Keratinocyte (primary cell): Measurements from ENCODE around the gene UBQLN1. TPM values are rescaled to one million over a fixed set of nuclear protein-coding genes. Genes with fewer than 3 reads are reported as not detected.
"Not testable (repeated sequence)": the region's sequence is repeated elsewhere in the genome, so short reads cannot be mapped to it uniquely, and the experiment has no call there.

Source experiments
- DNase-seq: peaks from one replicate; pipeline ENCODE4 v3.0.0-alpha.2; 2011; ENCODE audit warnings: low read depth, missing footprints, low spot score
- FAIRE-seq: peaks from 2 replicates; lab custom pipeline; 2011; peaks lifted over from hg19 to GRCh38; lab: Jason Lieb, UNC
- H2AFZ ChIP-seq: 2 replicates; pipeline ENCODE4 v1.6.0; 2012; ENCODE audit warnings: low read length, control low read depth, inconsistent platforms; ENCODE audit not compliant: control insufficient read depth
- H3K27ac ChIP-seq: 2 replicates; pipeline ENCODE4 v1.5.1; 2011; ENCODE audit warnings: low read length; ENCODE audit not compliant: control insufficient read depth, insufficient read depth
- H3K27me3 ChIP-seq: 3 replicates; pipeline ENCODE4 v1.6.0; 2011; ENCODE audit warnings: low read length; ENCODE audit not compliant: control insufficient read depth, insufficient read depth; ENCODE audit errors: extremely low read depth
- H3K36me3 ChIP-seq, 2 experiments: 2 replicates in 1 of 2; 3 replicates in 1 of 2; pipeline ENCODE4 v1.5.1; 2011; ENCODE audit warnings: low read length in 2 of 2, mild to moderate bottlenecking in 1 of 2; ENCODE audit not compliant: control insufficient read depth in 2 of 2, insufficient read depth in 2 of 2; ENCODE audit errors: extremely low read depth in 1 of 2
- H3K4me1 ChIP-seq: 3 replicates; pipeline ENCODE4 v1.5.1; 2011; ENCODE audit warnings: low read length; ENCODE audit not compliant: control insufficient read depth, insufficient read depth; ENCODE audit errors: extremely low read depth
- H3K4me2 ChIP-seq: 3 replicates; pipeline ENCODE4 v1.6.0; 2011; ENCODE audit warnings: low read depth, low read length; ENCODE audit not compliant: control insufficient read depth, insufficient read depth; ENCODE audit errors: extremely low read depth
- H3K4me3 ChIP-seq, 3 experiments: fragments of 200-600 bp in 1 of 3; sonication (generic) in 1 of 3; 2 replicates in 2 of 3; 3 replicates in 1 of 3; pipeline ENCODE4 v1.5.1; 2011 to 2016; ENCODE audit warnings: low read length in 3 of 3, mild to moderate bottlenecking in 3 of 3, control low read depth in 2 of 3, inconsistent platforms in 1 of 3, low read depth in 1 of 3, mixed read lengths in 1 of 3, mixed run types in 1 of 3, moderate library complexity in 1 of 3; ENCODE audit not compliant: control insufficient read depth in 2 of 3, insufficient read depth in 2 of 3; ENCODE audit errors: extremely low read depth in 1 of 3
- H3K79me2 ChIP-seq: 2 replicates; pipeline ENCODE4 v1.6.0; 2012; ENCODE audit warnings: low read length; ENCODE audit not compliant: control insufficient read depth, insufficient read depth
- H3K9ac ChIP-seq: 3 replicates; pipeline ENCODE4 v1.6.0; 2011; ENCODE audit warnings: low read length; ENCODE audit not compliant: control insufficient read depth, insufficient read depth; ENCODE audit errors: extremely low read depth
- H3K9me1 ChIP-seq: 3 replicates; pipeline ENCODE4 v1.6.0; 2011; ENCODE audit warnings: low read length; ENCODE audit not compliant: control insufficient read depth, insufficient read depth; ENCODE audit errors: extremely low read depth
- H3K9me3 ChIP-seq: 2 replicates; pipeline ENCODE4 v1.5.1; 2012; ENCODE audit warnings: low read depth, low read length; ENCODE audit not compliant: control insufficient read depth
- H4K20me1 ChIP-seq: 3 replicates; pipeline ENCODE4 v1.6.0; 2011; ENCODE audit warnings: low read length; ENCODE audit not compliant: control insufficient read depth, insufficient read depth; ENCODE audit errors: extremely low read depth
- EZH2 ChIP-seq: IDR thresholded peaks from one replicate; pipeline ENCODE4 v1.6.1; 2012; ENCODE audit warnings: inconsistent platforms, mild to moderate bottlenecking, low read length, moderate library complexity
- dilution Hi-C: fragments of 300-500 bp; cut with MboI; formaldehyde crosslinking; loops from one replicate; pipeline ENCODE4 v1.7.0; 2020; ENCODE audit warnings: low sequenced_read_pairs; ENCODE audit not compliant: extremely low pct_ligation_motif_present
- polyA plus RNA-seq, 5 experiments: library from polyadenylated mRNA; depleted of rRNA in 3 of 5; stranded (reverse) in 3 of 5; stranded (forward) in 1 of 5; unstranded in 1 of 5; fragments of >200 nt; gene quantifications; 1 replicate in 1 of 5; 2 replicates in 3 of 5; 3 replicates in 1 of 5; pipeline versions ENCODE4 v1.2.1 to v1.2.3, GENCODE V29; 2011 to 2012; ENCODE audit warnings: missing spikeins in 2 of 5, low read depth in 1 of 5, low replicate concordance in 1 of 5
- TF ChIP-seq, protein P1 (sequence below), 3 experiments: IDR thresholded peaks in 1 of 3; conservative IDR thresholded peaks in 1 of 3; optimal IDR thresholded peaks in 1 of 3; 2 replicates in 2 of 3; 3 replicates in 1 of 3; pipeline versions ENCODE3 to v1.5.1; 2011; ENCODE audit warnings: low read length in 3 of 3, mild to moderate bottlenecking in 3 of 3, moderate library complexity in 2 of 3, control low read depth in 1 of 3, inconsistent platforms in 1 of 3; ENCODE audit not compliant: insufficient read depth in 2 of 3; ENCODE audit errors: extremely low read depth in 1 of 3

Gene UBQLN1
- polyA plus RNA-seq, 1 donor (not counting 4 experiments of a cell fraction or from before 2014, with no cell fraction given), result 145 TPM

DNA sequence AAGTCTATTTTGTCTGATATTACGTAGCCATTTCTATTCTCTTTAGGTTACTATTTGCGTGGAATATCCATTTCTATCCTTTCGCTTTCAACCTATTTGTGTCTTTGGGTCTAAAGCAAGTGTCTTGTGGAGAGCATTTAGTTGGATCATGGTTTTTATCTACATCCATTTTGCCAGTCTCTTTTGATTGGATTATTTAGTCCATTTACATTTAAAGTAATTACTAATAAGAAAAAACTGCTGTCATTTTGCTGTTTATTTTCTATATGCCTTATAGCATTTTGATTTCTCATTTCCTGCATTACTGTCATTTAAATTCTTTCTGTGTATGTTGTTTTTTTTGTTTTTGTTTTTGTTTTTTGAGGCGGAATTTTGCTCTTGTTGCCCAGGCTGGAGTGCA, 26.0 kb upstream of the UBQLN1 start:
- TF ChIP-seq, protein P1, sequence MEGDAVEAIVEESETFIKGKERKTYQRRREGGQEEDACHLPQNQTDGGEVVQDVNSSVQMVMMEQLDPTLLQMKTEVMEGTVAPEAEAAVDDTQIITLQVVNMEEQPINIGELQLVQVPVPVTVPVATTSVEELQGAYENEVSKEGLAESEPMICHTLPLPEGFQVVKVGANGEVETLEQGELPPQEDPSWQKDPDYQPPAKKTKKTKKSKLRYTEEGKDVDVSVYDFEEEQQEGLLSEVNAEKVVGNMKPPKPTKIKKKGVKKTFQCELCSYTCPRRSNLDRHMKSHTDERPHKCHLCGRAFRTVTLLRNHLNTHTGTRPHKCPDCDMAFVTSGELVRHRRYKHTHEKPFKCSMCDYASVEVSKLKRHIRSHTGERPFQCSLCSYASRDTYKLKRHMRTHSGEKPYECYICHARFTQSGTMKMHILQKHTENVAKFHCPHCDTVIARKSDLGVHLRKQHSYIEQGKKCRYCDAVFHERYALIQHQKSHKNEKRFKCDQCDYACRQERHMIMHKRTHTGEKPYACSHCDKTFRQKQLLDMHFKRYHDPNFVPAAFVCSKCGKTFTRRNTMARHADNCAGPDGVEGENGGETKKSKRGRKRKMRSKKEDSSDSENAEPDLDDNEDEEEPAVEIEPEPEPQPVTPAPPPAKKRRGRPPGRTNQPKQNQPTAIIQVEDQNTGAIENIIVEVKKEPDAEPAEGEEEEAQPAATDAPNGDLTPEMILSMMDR (optimal IDR thresholded peaks at IDR 0.05 in 1 of 3, IDR thresholded peaks at IDR 0.05 in 1 of 3, conservative IDR thresholded peaks at IDR 0.05 in 1 of 3; ENCODE audit: extremely low read depth in 1 of 3, insufficient read depth in 2 of 3, low read length in 3 of 3), result no peak
- no peak for TF ChIP-seq EZH2
- dilution Hi-C loops, result no loop called here

DNA sequence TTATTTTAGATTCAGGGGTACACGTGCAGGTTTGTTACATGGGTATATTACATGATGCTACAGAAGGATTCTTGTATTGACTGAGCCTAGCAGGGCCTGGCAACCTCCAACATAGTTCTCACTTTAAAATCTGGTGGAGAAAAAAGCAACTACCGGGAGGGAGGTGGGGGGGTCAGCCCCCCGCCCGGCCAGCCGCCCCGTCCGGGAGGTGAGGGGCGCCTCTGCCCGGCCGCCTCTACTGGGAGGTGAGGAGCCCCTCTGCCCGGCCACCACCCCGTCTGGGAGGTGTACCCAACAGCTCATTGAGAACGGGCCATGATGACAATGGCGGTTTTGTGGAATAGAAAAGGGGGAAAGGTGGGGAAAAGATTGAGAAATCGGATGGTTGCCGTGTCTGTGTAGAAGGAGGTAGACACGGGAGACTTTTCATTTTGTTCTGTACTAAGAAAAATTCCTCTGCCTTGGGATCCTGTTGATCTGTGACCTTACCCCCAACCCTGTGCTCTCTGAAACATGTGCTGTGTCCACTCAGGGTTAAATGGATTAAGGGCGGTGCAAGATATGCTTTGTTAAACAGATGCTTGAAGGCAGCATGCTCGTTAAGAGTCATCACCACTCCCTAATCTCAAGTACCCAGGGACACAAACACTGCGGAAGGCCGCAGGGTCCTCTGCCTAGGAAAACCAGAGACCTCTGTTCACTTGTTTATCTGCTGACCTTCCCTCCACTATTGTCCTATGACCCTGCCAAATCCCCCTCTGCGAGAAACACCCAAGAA, 21.0 kb upstream of the UBQLN1 start:
- H3K79me2 ChIP-seq, H3K9me1 ChIP-seq, H3K4me1 ChIP-seq, DNase-seq, H2AFZ ChIP-seq, H3K27ac ChIP-seq, H3K9me3 ChIP-seq, H3K4me3 ChIP-seq, H3K36me3 ChIP-seq, H3K9ac ChIP-seq, H3K27me3 ChIP-seq, dilution Hi-C loops, H3K4me2 ChIP-seq, FAIRE-seq, H4K20me1 ChIP-seq: not testable (repeated sequence)

More for the DNA sequence above, 26.0 kb upstream of the UBQLN1 start:
- H3K79me2 ChIP-seq, result no peaks in the 10 kb centered on the region
- H3K27ac ChIP-seq, result no peak overlapping the region
- H2AFZ ChIP-seq, result no peak overlapping the region
- no peak overlapping the region for H3K4me3 ChIP-seq
- H3K27me3 ChIP-seq, result no peaks in the 10 kb centered on the region
- no peak overlapping the region for H3K9ac ChIP-seq
- H3K9me1 ChIP-seq, result no peaks in the 10 kb centered on the region
- H3K36me3 ChIP-seq, result no peaks in the 10 kb centered on the region
- H3K4me1 ChIP-seq, result no peaks in the 10 kb centered on the region
- H4K20me1 ChIP-seq, result no peaks in the 10 kb centered on the region
- no peaks in the 10 kb centered on the region for H3K9me3 ChIP-seq
- peak; percentile 68 for FAIRE-seq
- DNase-seq, result no peak
- no peak overlapping the region for H3K4me2 ChIP-seq
